K562 (cell line): ENCODE data around the gene PKHD1. TPM values are rescaled to one million over a fixed set of nuclear protein-coding genes. Genes with fewer than 3 reads are reported as not detected.

Experiments
- ATAC-seq: fragments of 200-7000 bp; cut with Tn5 transposase; 3 replicates; pipeline ENCODE4 v1.9.1; 2020; ENCODE audit warnings: moderate library complexity
- BruUV-seq: library from RNA; stranded (reverse); fragments of 400-500 nt; replicated peaks from 2 replicates; lab custom pipeline; 2021; lab: Mats Ljungman, UMichigan
- CTCF ChIA-PET: fragments of 300-600 bp; formaldehyde crosslinking; extraction: SDS; loops from one replicate; lab custom pipeline; 2021; ENCODE audit warnings: low intra/inter-chr PET ratio; lab: Yijun Ruan, JAX
- POLR2A ChIA-PET: fragments of 300-600, 350-650 bp; sonication (Branson Sonifier 250); formaldehyde crosslinking; extraction: SDS; loops from one replicate; lab custom pipeline; 2021; ENCODE audit warnings: antibody characterized with exemption, inconsistent platforms; lab: Yijun Ruan, JAX
- DNase-seq, 4 experiments: peaks; one replicate each; pipeline versions ENCODE4 v3.0.0 to v3.0.0-alpha.2; 2011 to 2018; ENCODE audit warnings: low spot score in 3 of 4, mixed read lengths in 3 of 4; ENCODE audit errors: extremely low read depth in 1 of 4
- FAIRE-seq: peaks from 2 replicates; lab custom pipeline; 2011; peaks lifted over from hg19 to GRCh38; lab: Jason Lieb, UNC
- H2AFZ ChIP-seq: 2 replicates; pipeline ENCODE4 v1.6.0; 2011; ENCODE audit warnings: low read depth, low read length, control low read depth, inconsistent platforms
- H3K27ac ChIP-seq: fragments of 200-600 bp; 3 replicates; pipeline ENCODE4 v1.8.0; 2011; ENCODE audit warnings: low read depth, mild to moderate bottlenecking, control low read depth, inconsistent platforms, low read length, moderate library complexity, mixed read lengths; ENCODE audit errors: extremely low read depth
- H3K27me3 ChIP-seq, 2 experiments: fragments of 300-600 bp in 1 of 2; 2 replicates in 1 of 2; 3 replicates in 1 of 2; pipeline versions ENCODE4 v1.6.0 to v1.8.0; 2011; ENCODE audit warnings: inconsistent platforms in 2 of 2, low read length in 2 of 2, mild to moderate bottlenecking in 1 of 2, mixed read lengths in 1 of 2, moderate library complexity in 1 of 2; ENCODE audit not compliant: control insufficient read depth in 2 of 2, insufficient read depth in 2 of 2
- H3K36me3 ChIP-seq: fragments of 300-600 bp; 3 replicates; pipeline ENCODE4 v1.8.0; 2011; ENCODE audit warnings: mild to moderate bottlenecking, low read length, inconsistent platforms; ENCODE audit not compliant: control insufficient read depth, insufficient read depth
- H3K4me1 ChIP-seq, 2 experiments: fragments of 200-600 bp in 1 of 2; replicated peaks in 1 of 2; 2 replicates in 1 of 2; 3 replicates in 1 of 2; pipeline versions ENCODE4 v1.5.1 to v1.8.0; 2011; ENCODE audit warnings: inconsistent platforms in 2 of 2, low read length in 2 of 2, mild to moderate bottlenecking in 1 of 2, mixed read lengths in 1 of 2, moderate library complexity in 1 of 2; ENCODE audit not compliant: control insufficient read depth in 2 of 2, insufficient read depth in 2 of 2
- H3K4me2 ChIP-seq: 2 replicates; pipeline ENCODE4 v1.6.1; 2011; ENCODE audit warnings: low read length, control low read depth, inconsistent platforms, mixed read lengths; ENCODE audit not compliant: insufficient read depth
- H3K4me3 ChIP-seq: fragments of 200-600 bp; sonication (generic), shearing (Covaris generic); 2 replicates; pipeline ENCODE4 v1.5.1; 2016; ENCODE audit warnings: control low read depth, inconsistent platforms
- H3K79me2 ChIP-seq: fragments of 200-600 bp; 3 replicates; pipeline ENCODE4 v1.8.0; 2011; ENCODE audit warnings: low read length, inconsistent platforms; ENCODE audit not compliant: control insufficient read depth, insufficient read depth
- H3K9ac ChIP-seq, 2 experiments: 2 replicates each; pipeline versions ENCODE4 v1.6.0 to v1.6.1; 2011; ENCODE audit warnings: low read depth in 2 of 2, low read length in 2 of 2, control low read depth in 1 of 2, inconsistent platforms in 1 of 2, mild to moderate bottlenecking in 1 of 2, mixed read lengths in 1 of 2; ENCODE audit not compliant: insufficient read depth in 1 of 2
- H3K9me1 ChIP-seq: one replicate; pipeline ENCODE4 v1.6.0; 2011; ENCODE audit warnings: inconsistent platforms, mild to moderate bottlenecking, low read length, moderate library complexity; ENCODE audit not compliant: control insufficient read depth, insufficient read depth
- H3K9me3 ChIP-seq: replicated peaks from 2 replicates; pipeline ENCODE4 v1.5.1; 2011; ENCODE audit warnings: low read depth, low read length, inconsistent platforms; ENCODE audit not compliant: control insufficient read depth, insufficient read depth
- H4K20me1 ChIP-seq: replicated peaks from 2 replicates; pipeline ENCODE4 v1.6.1; 2011; ENCODE audit warnings: low read length, inconsistent platforms, mixed read lengths; ENCODE audit not compliant: control insufficient read depth, insufficient read depth
- ATF7 ChIP-seq: fragments of 450-650 bp; IDR thresholded peaks from 2 replicates; pipeline ENCODE4 v1.7.1; 2014; ENCODE audit warnings: mild to moderate bottlenecking, moderate library complexity
- CEBPB ChIP-seq: fragments of 450-650 bp; IDR thresholded peaks from 2 replicates; pipeline ENCODE4 v1.6.1; 2016; ENCODE audit warnings: missing genetic modification characterization, missing compliant biosample characterization
- CEBPG ChIP-seq, 3 experiments: fragments of 200-800 bp in 1 of 3; sonication (Bioruptor generic) in 1 of 3; sonication (generic) in 1 of 3; formaldehyde crosslinking in 1 of 3; IDR thresholded peaks in 2 of 3; conservative IDR thresholded peaks in 1 of 3; 2 replicates each; pipeline versions ENCODE4 v1.6.1 to v1.8.0; 2016 to 2022; ENCODE audit warnings: missing compliant biosample characterization in 2 of 3, missing genetic modification characterization in 2 of 3, mild to moderate bottlenecking in 1 of 3, missing genetic modification reagents in 1 of 3
- ERF ChIP-seq: fragments of 450-650 bp; formaldehyde crosslinking; IDR thresholded peaks from 2 replicates; pipeline ENCODE4 v1.4.0; 2020; ENCODE audit warnings: mild to moderate bottlenecking, mixed read lengths
- ESRRA ChIP-seq: fragments of 450-650 bp; IDR thresholded peaks from 2 replicates; pipeline ENCODE4 v1.6.1; 2014; ENCODE audit warnings: low read depth, mild to moderate bottlenecking, moderate library complexity, borderline replicate concordance
- KLF16 ChIP-seq: IDR thresholded peaks from 2 replicates; pipeline ENCODE4 v1.6.1; 2016; ENCODE audit warnings: antibody characterized with exemption
- MEF2D ChIP-seq: conservative IDR thresholded peaks from 2 replicates; pipeline ENCODE4 v1.6.1; 2016; ENCODE audit warnings: low read depth, missing genetic modification characterization, missing compliant biosample characterization
- MTA3 ChIP-seq: fragments of 450-650 bp; formaldehyde crosslinking; IDR thresholded peaks from 2 replicates; pipeline ENCODE4 v1.6.1; 2017; ENCODE audit warnings: mild to moderate bottlenecking, borderline replicate concordance
- PCBP1 ChIP-seq: fragments of 200-400 bp; formaldehyde crosslinking; IDR thresholded peaks from 2 replicates; pipeline ENCODE4 v1.6.1; 2018; ENCODE audit warnings: mild to moderate bottlenecking, low read depth, low read length; ENCODE audit not compliant: poor library complexity, severe bottlenecking
- RAD21 ChIP-seq, 2 experiments: fragments of 250-450 bp in 1 of 2; fragments of 450-650 bp in 1 of 2; sonication (Bioruptor Pico) in 1 of 2; formaldehyde crosslinking in 1 of 2; IDR thresholded peaks in 1 of 2; conservative IDR thresholded peaks in 1 of 2; 2 replicates each; pipeline versions ENCODE4 v1.4.0 to v1.8.0; 2020 to 2022; ENCODE audit warnings: mild to moderate bottlenecking in 2 of 2, moderate library complexity in 1 of 2
- SMC3 ChIP-seq: conservative IDR thresholded peaks from 2 replicates; pipeline ENCODE4 v1.6.1; 2011; ENCODE audit warnings: low read depth, low read length, improper control_type of control experiment; ENCODE audit not compliant: insufficient read depth
- SP1 ChIP-seq: sonication (generic); formaldehyde crosslinking; IDR thresholded peaks from 2 replicates; pipeline ENCODE4 v1.8.1; 2022; ENCODE audit warnings: mild to moderate bottlenecking, missing genetic modification reagents
- VEZF1 ChIP-seq: fragments of 200-800 bp; sonication (Bioruptor generic); IDR thresholded peaks from 2 replicates; pipeline ENCODE4 v1.6.1; 2017; ENCODE audit warnings: missing genetic modification characterization, missing compliant biosample characterization
- ZNF174 ChIP-seq: fragments of 250-450 bp; sonication (Bioruptor Pico); IDR thresholded peaks from 2 replicates; pipeline ENCODE4 v1.4.0; 2020; ENCODE audit warnings: mild to moderate bottlenecking
- WGBS: fragments of 100-300 bp; shearing (Covaris generic); methylation state at CpG from one replicate; pipeline ENCODE4 v1.1.6; 2016; ENCODE audit warnings: low coverage, mixed read lengths; ENCODE audit not compliant: insufficient coverage; ENCODE audit errors: missing lambda C conversion rate; 5-methylcytosine and 5-hydroxymethylcytosine counted together
- in situ Hi-C: fragments of 300-500 bp; cut with MboI; formaldehyde crosslinking; loops from 4 replicates; pipeline ENCODE4 v1.15.0; 2018; ENCODE audit warnings: inconsistent platforms, mixed read lengths
- intact Hi-C: fragments of 100-400 bp; cut with micrococcal nuclease; formaldehyde crosslinking; loops from 2 replicates; pipeline ENCODE4 v1.14.2; 2022
- polyA plus RNA-seq, 8 experiments: library from polyadenylated mRNA; depleted of rRNA in 4 of 8; stranded (reverse) in 5 of 8; unstranded in 3 of 8; fragments of >200 nt; fragmentation: Nextera tagmentation in 2 of 8; fragmentation: Illumina TruSeq in 1 of 8; extraction: Ambion mirVana in 2 of 8; extraction: Trizol in 1 of 8; gene quantifications; 2 replicates each; pipeline versions ENCODE4 v1.2.1 to v1.2.3, GENCODE V29; 2011 to 2014; ENCODE audit warnings: inconsistent platforms in 1 of 8, missing spikeins in 1 of 8
- total RNA-seq, 7 experiments: library from RNA; depleted of rRNA in 6 of 7; stranded (reverse); fragments of >200 nt in 6 of 7; fragmentation: Illumina TruSeq in 2 of 7; extraction: Trizol in 2 of 7; gene quantifications; 2 replicates each; pipeline versions ENCODE4 v1.2.1 to v1.2.3, GENCODE V29; 2011 to 2021; ENCODE audit warnings: low replicate concordance in 1 of 7
- TF ChIP-seq, protein P1 (sequence below): sonication (generic); formaldehyde crosslinking; IDR thresholded peaks from 2 replicates; pipeline ENCODE4 v1.8.0; 2022; ENCODE audit warnings: missing genetic modification reagents, mild to moderate bottlenecking, borderline replicate concordance
- TF ChIP-seq, protein P2 (sequence below): sonication (generic); formaldehyde crosslinking; IDR thresholded peaks from 2 replicates; pipeline ENCODE4 v1.8.1; 2023; ENCODE audit warnings: mild to moderate bottlenecking, missing genetic modification reagents

PKHD1 gene
- total and polyA plus RNA-seq, 9 of the 15 experiments (the other 6 are each of a cell fraction or from before 2014, with no cell fraction given): 0.01 to 0.04 (median 0.01) TPM; not detected in 6

DNA sequence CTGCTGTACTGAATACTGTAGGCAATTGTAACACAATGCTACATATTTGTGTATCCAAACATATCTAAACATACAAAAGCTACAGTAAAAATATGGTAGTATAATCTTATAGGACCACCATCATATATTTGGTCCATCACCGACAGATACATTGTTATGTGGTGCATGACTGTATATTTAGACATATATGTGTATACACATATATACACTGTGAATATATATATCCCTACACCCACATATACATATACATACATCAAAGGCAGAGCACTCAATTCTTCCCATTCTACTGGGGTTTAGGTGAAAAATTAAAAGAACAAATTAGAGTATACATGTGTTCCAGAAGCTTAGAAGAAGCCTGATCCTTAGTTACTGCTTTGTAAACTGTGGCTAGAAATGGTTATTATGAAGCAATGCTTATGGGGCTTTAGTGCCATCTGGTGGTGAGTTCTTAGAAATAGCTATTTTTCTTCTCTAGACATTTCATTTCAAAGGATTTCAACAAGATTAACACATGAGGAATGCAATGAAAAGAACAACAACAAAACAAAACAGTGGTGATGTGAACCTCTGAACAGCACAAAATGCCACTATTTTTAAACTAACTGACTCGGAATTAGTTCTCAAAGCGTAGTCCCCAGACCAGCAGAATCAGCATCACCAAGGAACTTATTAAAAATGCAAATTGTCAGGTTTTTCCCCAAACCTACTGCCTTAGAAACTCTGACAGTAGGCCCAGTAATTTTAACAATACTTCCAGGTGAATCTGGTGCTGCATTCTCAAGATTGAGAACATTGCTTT, 38.0 kb downstream of the PKHD1 start:
- Histone ChIP-seq H4K20me1 (no peaks in the 10 kb centered on the region), H3K4me2 (no peak overlapping the region), H2AFZ (no peak overlapping the region), H3K79me2 (no peaks in the 10 kb centered on the region), H3K4me3 (no peak overlapping the region), H3K27ac (no peak overlapping the region), H3K9me1 (no peaks in the 10 kb centered on the region), H3K36me3 (no peaks in the 10 kb centered on the region), H3K27me3 (no peaks in the 10 kb centered on the region; a peak in 1 of 5 replicates), H3K4me1 (no peaks in the 10 kb centered on the region), H3K9me3 (no peaks in the 10 kb centered on the region), H3K9ac (no peak overlapping the region)
- POLR2A ChIA-PET: interaction anchor here (1.2 kb wide), 1 partner anchor 12 kb away, joined by 6 read pairs; no protein-coding TSS in a partner anchor
- no TSS peak for BruUV-seq
- in situ Hi-C loops: no loop called here
- peak; percentile 36 to 48 (median 38) for DNase-seq
- 0% methylated on average over 3 of the region's 3 CpGs for WGBS
- peak; percentile 85 for FAIRE-seq
- CTCF ChIA-PET: interaction anchor here (1.5 kb wide), 1 partner anchor 1234 kb away, joined by 5 read pairs; no protein-coding TSS in a partner anchor
- ATAC-seq: peak; percentile 70
- intact Hi-C loops: loop anchor here (1.0 kb wide), 1 partner anchor 28 kb away; no protein-coding TSS in a partner anchor
- no peak for TF ChIP-seq SP1 (CRISPR knock-in tag)
- peak; percentile 71 for TF ChIP-seq CEBPB
- TF ChIP-seq VEZF1: no peak
- no peak for TF ChIP-seq ZNF174
- TF ChIP-seq RAD21 (CRISPR knock-in tag; conservative IDR thresholded peaks at IDR 0.05 in 1 of 2, IDR thresholded peaks at IDR 0.05 in 1 of 2): peak; percentile 57 to 67
- TF ChIP-seq MTA3: no peak
- TF ChIP-seq MEF2D (tag): no peak
- TF ChIP-seq KLF16: peak; percentile 11; the same call in 1 of the 2 replicates
- TF ChIP-seq ATF7: no peak
- TF ChIP-seq, protein P1, sequence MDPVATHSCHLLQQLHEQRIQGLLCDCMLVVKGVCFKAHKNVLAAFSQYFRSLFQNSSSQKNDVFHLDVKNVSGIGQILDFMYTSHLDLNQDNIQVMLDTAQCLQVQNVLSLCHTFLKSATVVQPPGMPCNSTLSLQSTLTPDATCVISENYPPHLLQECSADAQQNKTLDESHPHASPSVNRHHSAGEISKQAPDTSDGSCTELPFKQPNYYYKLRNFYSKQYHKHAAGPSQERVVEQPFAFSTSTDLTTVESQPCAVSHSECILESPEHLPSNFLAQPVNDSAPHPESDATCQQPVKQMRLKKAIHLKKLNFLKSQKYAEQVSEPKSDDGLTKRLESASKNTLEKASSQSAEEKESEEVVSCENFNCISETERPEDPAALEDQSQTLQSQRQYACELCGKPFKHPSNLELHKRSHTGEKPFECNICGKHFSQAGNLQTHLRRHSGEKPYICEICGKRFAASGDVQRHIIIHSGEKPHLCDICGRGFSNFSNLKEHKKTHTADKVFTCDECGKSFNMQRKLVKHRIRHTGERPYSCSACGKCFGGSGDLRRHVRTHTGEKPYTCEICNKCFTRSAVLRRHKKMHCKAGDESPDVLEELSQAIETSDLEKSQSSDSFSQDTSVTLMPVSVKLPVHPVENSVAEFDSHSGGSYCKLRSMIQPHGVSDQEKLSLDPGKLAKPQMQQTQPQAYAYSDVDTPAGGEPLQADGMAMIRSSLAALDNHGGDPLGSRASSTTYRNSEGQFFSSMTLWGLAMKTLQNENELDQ (CRISPR knock-in tag): no peak
- TF ChIP-seq PCBP1: no peak
- no peak for TF ChIP-seq ERF
- TF ChIP-seq, protein P2, sequence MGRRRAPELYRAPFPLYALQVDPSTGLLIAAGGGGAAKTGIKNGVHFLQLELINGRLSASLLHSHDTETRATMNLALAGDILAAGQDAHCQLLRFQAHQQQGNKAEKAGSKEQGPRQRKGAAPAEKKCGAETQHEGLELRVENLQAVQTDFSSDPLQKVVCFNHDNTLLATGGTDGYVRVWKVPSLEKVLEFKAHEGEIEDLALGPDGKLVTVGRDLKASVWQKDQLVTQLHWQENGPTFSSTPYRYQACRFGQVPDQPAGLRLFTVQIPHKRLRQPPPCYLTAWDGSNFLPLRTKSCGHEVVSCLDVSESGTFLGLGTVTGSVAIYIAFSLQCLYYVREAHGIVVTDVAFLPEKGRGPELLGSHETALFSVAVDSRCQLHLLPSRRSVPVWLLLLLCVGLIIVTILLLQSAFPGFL: no peak
- 0 out of 2 replicates have a peak, but pooled peaks have one; percentile 10 for TF ChIP-seq SMC3
- no peak for TF ChIP-seq ESRRA
- TF ChIP-seq CEBPG (CRISPR knock-in tag; IDR thresholded peaks at IDR 0.05): no peak
- TF ChIP-seq CEBPG (tag; conservative IDR thresholded peaks at IDR 0.05 in 1 of 2, IDR thresholded peaks at IDR 0.05 in 1 of 2): peak; percentile 71 to 91
